GM12878 (cell line): ENCODE results near the gene GARIN5B.

Experiments used
- CBFB ChIP-seq: IDR thresholded peaks from 2 replicates; pipeline ENCODE4 v1.6.1; 2016; ENCODE audit warnings: antibody characterized with exemption, low read depth
- CBX5 ChIP-seq: sonication (generic); IDR thresholded peaks from 2 replicates; pipeline ENCODE4 v1.6.1; 2016; ENCODE audit warnings: low read depth, moderate library complexity, mild to moderate bottlenecking, inconsistent platforms
- CTCF ChIP-seq, 3 experiments: IDR thresholded peaks in 2 of 3; conservative IDR thresholded peaks in 1 of 3; 2 replicates each; pipeline ENCODE4 v1.5.1; 2011; ENCODE audit warnings: low read depth in 3 of 3, low read length in 3 of 3, mild to moderate bottlenecking in 3 of 3, control low read depth in 2 of 3, moderate library complexity in 2 of 3, inconsistent platforms in 1 of 3, mixed read lengths in 1 of 3; ENCODE audit not compliant: control insufficient read depth in 2 of 3, insufficient read depth in 1 of 3; ENCODE audit errors: extremely low read depth in 1 of 3
- HDGF ChIP-seq: fragments of 450-650 bp; IDR thresholded peaks from 2 replicates; pipeline ENCODE4 v1.6.1; 2016; ENCODE audit warnings: antibody characterized with exemption
- IRF3 ChIP-seq: fragments of 450-650 bp; IDR thresholded peaks from 2 replicates; pipeline ENCODE4 v1.6.1; 2014; ENCODE audit warnings: mild to moderate bottlenecking
- MAX ChIP-seq: IDR thresholded peaks from 2 replicates; pipeline ENCODE4 v1.6.1; 2012; ENCODE audit warnings: low read depth, low read length, improper control_type of control experiment
- MTA2 ChIP-seq: fragments of 450-650 bp; IDR thresholded peaks from 2 replicates; pipeline ENCODE4 v1.6.1; 2016; ENCODE audit warnings: low read depth, mild to moderate bottlenecking, moderate library complexity
- MXI1 ChIP-seq: fragments of 150-350 bp; IDR thresholded peaks from 2 replicates; pipeline ENCODE4 v1.6.1; 2011; ENCODE audit warnings: low read depth, mild to moderate bottlenecking, inconsistent platforms, low read length, improper control_type of control experiment
- PBX3 ChIP-seq: IDR thresholded peaks from 2 replicates; pipeline ENCODE4 v1.6.1; 2011; ENCODE audit warnings: mild to moderate bottlenecking, low read depth, low read length, moderate library complexity; ENCODE audit not compliant: insufficient replicate concordance
- POLR2AphosphoS2 ChIP-seq: IDR thresholded peaks from 2 replicates; pipeline ENCODE4 v1.6.1; 2011; ENCODE audit warnings: low read depth, mild to moderate bottlenecking, low read length, improper control_type of control experiment, moderate library complexity
- RAD21 ChIP-seq: IDR thresholded peaks from 2 replicates; pipeline ENCODE4 v1.6.1; 2011; ENCODE audit warnings: mild to moderate bottlenecking, low read depth, low read length, moderate library complexity; ENCODE audit not compliant: insufficient read depth
- RB1 ChIP-seq: fragments of 450-650 bp; formaldehyde crosslinking; IDR thresholded peaks from 2 replicates; pipeline ENCODE4 v1.6.1; 2017; ENCODE audit warnings: mild to moderate bottlenecking, borderline replicate concordance
- RUNX3 ChIP-seq: IDR thresholded peaks from 2 replicates; pipeline ENCODE4 v1.6.1; 2012; ENCODE audit warnings: low read length, inconsistent platforms
- SMC3 ChIP-seq: IDR thresholded peaks from 2 replicates; pipeline ENCODE4 v1.6.1; 2011; ENCODE audit warnings: low read length, improper control_type of control experiment, borderline replicate concordance

- no peak for TF ChIP-seq RAD21
- TF ChIP-seq MAX, result no peak
- no peak for TF ChIP-seq CBX5
- no peak for TF ChIP-seq IRF3
- no peak for TF ChIP-seq MTA2
- TF ChIP-seq RUNX3, result no peak
- no peak for TF ChIP-seq CTCF (IDR thresholded peaks at IDR 0.05 in 2 of 3, conservative IDR thresholded peaks at IDR 0.05 in 1 of 3; ENCODE audit: control insufficient read depth in 2 of 3, extremely low read depth in 1 of 3, insufficient read depth in 1 of 3, low read depth in 3 of 3, low read length in 3 of 3)
- TF ChIP-seq HDGF, result no peak
- TF ChIP-seq CBFB, result no peak
- TF ChIP-seq POLR2AphosphoS2, result no peak
- no peak for TF ChIP-seq MXI1
- TF ChIP-seq SMC3, result no peak
- TF ChIP-seq PBX3, result no peak
- TF ChIP-seq RB1, result no peak
These were observed 12.3 kb downstream of the GARIN5B start for GRCh38 chr19:55350620-55351315.
